OCI-M1 (cell line): Measurements from ENCODE around the gene FXR1.
"Not testable (repeated sequence)": the region's sequence is repeated elsewhere in the genome, so short reads cannot be mapped to it uniquely, and the experiment has no call there.

Experiments used
- DNase-seq: peaks from one replicate; lab custom pipeline; 2025; lab: John Stamatoyannopoulos, UW

Gene FXR1

DNA sequence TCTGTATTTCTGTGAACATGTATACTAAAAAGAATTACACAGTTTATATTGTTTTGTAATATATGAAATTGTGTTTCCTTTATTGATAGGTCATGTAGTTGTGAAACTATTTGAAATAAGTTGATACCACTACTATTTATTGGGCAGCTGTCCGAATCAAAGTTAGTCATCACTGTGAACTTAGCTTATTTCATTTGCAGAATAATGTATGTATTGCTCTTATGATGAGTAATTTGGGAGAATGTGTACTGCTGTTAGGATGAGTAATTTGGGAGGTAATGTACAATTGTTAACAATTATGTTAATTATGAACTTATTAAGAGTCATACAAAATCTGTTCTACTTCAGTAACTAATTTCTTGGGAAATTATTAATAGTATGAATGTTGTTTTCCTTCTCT, 22.2 kb downstream of the FXR1 start:
- no peak for DNase-seq

DNA sequence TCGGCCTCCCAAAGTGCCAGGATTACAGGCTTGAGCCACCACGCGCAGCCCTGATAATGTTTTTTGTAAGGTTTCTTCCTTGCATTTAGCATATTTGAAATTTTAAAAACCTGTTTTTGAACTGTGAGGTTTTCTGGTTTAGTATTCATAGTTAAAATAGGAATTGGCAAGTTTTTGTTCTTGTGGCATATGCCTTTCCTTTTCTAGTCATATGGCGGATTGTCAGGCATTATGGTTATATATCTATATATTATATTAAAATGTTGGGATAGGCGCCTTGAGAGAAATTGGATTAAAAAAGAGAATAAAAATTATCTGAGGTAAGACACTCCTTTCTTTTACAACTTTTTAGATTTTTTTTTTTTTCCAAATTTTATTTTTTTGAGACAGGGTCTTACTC, 28.4 kb downstream of the FXR1 start:
- no peak for DNase-seq

DNA sequence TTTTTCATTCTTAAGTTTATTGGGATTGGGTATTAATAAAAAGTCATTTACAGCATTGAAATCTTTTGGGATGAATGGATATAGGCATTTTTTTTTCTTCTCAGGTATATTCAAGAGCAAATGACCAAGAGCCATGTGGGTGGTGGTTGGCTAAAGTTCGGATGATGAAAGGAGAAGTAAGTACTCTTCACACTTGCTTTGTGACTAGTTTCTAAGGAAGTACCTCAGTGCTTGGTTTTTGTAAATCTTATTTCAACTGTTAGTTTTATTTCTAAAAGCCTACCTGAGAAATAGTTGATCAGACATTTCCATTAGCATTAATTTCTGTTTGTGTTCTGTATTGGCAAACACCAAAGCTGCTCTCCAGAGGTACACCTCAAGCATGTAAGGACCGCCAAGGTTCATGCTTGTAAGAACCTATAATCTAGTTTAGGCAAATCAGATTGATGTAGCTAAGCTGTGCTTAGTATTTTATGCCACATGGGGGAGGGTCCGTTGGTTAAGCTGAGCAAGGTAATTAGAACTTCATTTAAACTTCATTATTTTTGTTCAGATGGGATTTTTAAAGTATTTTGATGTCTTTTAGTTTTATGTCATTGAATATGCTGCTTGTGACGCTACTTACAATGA, 35.4 kb downstream of the FXR1 start:
- peak; percentile 38 for DNase-seq

DNA sequence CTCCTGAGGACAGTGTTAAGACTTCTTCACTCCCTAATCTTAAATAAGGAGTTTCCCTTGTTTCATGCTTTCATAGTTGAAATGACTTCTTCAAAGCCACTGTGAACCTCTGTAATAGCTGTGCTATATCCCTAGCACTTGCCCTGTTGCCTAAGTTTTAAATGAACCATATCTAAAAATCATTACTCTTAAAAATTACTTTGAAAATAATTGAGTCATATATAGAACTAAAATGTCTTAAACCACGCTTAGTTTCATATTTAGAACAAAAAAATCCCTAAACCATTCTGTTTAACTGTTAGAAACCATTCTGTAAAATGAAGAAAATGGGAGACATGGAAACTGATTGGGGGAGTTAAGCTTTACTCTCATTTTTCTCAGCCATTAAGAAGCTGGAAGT, 47.2 kb downstream of the FXR1 start:
- no peak for DNase-seq

DNA sequence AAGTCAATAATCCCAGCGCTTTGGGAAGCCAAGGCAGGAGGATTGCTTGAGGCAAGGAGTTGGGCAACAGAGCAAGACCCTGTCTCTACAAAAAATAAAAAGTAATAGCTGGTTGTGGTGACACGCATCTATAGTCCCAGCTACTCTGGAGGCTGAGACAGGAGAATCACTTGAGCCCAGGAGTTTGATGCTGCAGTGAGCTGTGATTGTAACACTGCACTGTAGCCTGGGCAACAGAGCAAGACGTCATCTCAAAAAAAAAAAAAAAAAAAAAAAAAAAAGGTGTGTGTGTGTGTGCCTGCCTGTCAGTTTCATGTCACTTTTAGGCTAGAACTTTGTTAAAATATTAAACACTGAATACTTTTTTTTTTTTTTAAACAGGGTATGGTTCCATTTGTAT, 48.6 kb downstream of the FXR1 start:
- no peak for DNase-seq

DNA sequence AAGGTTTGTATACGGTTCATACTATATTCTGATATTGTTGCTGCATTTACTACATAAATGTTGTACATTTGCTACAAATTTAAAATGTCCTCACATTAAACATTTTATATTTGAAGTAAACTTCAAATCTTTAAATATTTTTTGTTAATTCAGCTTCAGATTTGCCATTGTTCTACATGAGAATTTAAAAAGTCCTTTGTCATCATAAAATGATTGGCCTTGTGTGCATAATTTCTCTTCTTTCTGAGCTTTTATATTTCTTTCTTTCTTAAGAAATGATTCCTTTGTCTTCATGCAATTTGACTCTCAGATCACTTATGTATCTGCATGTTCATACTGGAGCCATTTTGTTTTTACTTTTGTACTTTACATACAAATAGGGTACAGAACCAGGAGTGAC, 49.1 kb downstream of the FXR1 start:
- DNase-seq = no peak

DNA sequence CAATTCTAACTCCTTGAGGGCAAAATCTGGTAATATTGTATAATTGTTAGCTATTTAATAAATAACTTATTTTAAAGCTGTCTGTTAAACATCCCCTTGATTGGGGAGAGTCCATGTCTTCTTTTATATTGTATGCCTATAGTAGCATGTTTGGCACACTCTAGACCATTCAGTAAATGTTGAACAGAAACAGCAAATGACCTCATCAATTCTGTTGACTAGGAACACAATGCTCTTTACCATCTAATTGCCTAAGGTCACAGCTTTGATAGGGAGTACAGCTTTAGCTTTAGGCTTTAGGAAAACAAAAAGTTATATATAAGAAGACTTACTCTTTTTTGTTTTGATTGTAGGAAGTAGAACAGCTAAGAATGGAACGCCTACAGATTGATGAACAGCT, 50.1 kb downstream of the FXR1 start:
- DNase-seq = no peak

DNA sequence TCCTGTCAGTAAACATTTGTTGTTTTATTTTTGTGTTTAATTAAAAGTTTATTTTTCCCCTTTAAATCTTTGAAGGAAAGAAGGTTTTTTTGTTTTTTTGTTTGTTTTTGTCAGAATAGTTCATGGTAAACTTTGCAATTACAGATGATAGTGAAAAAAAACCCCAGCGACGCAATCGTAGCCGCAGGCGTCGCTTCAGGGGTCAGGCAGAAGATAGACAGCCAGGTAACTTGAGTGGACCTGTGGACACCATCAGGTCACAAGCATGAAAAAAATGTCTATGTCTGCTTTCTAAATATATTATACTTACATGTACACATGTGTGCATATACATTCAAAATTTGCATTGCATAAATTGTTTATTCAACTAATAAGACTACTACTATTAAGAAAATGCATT, 58.5 kb downstream of the FXR1 start:
- DNase-seq = no peak

DNA sequence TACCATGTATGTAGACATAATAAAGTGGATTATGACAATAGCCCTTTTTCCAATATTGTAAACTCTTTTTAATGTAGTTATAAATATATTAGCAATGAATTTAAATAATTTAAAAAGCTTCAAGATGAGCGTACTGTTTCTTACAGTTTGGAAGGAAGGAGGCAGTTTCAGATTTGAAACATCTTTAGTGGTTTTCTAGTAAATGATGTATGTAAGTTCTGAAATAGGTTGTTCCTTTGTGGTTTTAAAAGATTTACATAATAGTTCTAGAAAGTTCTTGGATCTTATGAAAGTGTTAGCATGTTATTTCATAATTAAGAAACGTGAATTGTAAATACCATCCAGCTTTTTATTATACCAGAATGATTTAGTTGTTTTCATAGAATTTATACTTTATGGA, 61.1 kb downstream of the FXR1 start:
- no peak for DNase-seq

DNA sequence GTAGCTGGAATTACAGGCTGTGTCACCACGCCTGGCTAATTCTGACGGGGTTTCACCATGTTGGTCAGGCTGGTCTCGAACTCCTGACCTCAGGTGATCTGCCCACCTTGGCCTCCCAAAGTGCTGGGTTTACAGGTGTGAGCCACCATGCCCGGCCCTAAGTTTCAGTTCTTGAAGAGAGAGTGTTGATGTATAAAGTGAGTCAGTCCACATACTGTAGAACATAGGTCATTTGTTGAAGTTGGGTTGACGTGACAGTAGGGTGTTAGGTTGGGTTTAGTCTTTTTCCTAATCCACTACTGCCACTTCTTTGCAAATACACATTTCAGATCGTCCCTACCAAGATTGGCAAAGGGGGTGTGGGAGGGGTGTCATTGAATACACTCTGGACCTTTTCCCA, 61.8 kb downstream of the FXR1 start:
- DNase-seq = no peak

DNA sequence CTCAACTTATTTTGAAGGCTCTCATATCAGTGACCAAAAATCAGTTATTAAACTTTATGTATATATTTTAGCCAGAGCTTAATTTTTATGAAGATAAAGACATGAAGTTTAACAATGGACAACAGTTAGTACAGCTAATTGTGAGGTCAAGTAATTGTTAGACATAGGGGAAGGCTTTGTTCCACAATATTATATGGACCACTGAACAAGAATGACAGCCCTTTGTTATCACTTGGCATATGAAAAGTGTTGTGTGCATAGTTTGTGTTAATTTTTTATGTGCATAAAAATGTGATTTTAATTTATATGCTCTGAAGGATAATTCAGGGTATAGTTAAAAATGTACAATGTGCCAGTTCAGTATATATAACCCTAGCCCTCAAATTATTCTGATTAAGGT, 65.0 kb downstream of the FXR1 start:
- DNase-seq = no peak

DNA sequence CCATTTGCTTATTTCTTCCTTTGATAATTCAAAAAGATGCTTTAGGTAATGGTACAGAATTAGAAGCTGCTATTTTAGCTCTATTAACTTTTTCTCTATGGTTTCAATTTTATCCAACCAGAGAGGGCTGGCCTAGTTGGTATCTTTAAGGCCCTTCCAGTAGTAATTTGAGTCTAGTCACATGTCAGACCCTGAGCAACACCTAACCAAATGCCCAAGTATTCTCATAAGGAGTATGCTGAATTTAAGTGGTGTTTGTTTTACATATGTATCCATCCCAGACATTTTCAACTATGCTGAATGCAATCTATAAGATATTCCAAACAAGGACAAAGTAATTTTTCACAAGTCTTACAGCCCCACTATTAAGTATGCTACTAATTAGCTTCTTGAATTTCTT, 67.5 kb downstream of the FXR1 start:
- no peak for DNase-seq

DNA sequence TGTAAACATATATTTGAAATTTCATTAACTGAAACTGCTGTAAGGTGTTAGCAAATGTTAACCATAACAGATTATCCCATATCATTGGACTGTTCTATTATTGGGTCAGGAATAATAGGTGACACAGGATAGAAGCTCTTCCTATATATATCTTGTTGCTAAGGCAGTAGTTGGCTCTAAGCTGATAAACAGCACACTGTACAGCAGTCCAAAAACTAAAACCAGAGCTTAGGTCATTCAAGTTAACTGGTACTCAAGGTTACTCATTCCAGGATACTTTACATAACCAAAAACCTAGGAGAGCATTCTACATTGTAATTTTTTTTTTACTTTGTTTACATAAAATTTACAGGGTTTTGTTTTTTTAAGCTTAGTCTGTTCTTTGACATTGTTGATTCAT, 68.1 kb downstream of the FXR1 start:
- DNase-seq = no peak

DNA sequence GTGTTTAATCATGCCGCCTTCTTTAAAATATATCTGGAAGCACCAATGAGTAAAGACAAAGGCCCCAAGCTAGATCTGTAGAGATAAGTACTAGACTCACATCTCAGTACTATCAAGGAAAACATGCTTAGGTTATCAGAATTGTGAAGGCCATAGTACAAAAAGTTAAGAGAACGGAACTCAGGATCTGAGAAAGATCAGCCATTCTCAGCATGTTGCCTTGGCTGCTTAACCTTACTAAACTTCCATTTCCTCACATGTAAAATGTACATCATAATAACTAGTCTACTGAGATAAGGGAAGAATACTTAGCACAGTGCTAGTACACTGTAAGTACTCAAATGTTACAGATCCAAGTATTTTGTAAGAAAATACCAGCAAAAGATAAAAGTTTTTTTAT, 69.4 kb downstream of the FXR1 start:
- DNase-seq = no peak

DNA sequence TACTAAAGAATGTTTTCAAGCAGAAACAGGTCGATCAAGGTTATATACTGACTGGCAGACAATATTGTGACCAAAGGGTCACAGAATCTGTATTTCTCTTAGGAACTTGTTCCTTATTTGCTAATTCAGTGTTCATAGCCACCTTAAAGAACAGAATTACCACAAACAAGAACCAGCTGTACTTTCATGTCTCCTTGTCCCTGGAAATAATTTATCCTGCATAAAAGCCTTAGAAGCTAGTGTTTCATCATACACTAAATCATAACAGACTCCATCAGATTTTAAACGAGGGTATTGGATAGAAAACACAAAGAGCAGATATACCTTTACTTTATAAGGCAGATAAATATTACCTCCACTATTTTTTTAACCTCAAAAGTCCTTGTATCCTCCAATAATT, 70.7 kb downstream of the FXR1 start:
- DNase-seq = no peak

DNA sequence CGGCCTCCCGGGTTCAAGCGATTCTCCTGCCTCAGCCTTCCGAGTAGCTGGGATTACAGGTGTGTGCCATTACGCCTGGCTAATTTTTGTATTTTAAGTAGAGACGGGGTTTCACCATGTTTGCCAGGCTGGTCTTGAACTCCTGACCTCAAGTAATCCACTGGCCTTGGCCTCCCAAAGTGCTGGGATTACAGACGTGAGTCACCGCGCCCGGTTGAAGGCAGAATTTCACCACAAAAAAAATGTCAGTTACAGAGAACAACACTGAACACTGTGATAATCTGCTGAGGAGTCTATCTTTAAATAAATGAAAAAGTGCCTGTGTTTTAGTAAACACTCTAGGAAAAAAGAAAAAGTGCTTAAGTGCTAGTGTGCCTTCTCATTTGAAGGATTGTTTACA, 73.9 kb downstream of the FXR1 start:
- DNase-seq = not testable (repeated sequence)

DNA sequence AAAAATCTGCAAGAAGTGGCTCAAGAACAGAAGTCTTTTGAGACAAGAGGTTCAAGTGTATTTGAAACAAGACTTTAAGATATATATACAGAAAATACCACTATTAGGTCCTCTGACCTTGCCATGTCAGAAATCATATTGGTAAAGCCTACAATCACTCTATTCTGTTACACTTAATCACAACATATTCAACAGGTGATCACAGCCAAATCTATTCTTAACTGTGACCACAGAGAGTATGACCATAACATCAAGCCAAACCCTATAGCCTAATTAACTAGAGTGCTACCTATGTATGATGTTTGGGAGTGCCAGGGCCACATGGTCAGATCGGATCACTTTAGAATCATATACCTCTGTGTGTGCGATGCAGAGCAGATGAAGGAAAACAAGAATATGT, 74.9 kb downstream of the FXR1 start:
- no peak for DNase-seq

DNA sequence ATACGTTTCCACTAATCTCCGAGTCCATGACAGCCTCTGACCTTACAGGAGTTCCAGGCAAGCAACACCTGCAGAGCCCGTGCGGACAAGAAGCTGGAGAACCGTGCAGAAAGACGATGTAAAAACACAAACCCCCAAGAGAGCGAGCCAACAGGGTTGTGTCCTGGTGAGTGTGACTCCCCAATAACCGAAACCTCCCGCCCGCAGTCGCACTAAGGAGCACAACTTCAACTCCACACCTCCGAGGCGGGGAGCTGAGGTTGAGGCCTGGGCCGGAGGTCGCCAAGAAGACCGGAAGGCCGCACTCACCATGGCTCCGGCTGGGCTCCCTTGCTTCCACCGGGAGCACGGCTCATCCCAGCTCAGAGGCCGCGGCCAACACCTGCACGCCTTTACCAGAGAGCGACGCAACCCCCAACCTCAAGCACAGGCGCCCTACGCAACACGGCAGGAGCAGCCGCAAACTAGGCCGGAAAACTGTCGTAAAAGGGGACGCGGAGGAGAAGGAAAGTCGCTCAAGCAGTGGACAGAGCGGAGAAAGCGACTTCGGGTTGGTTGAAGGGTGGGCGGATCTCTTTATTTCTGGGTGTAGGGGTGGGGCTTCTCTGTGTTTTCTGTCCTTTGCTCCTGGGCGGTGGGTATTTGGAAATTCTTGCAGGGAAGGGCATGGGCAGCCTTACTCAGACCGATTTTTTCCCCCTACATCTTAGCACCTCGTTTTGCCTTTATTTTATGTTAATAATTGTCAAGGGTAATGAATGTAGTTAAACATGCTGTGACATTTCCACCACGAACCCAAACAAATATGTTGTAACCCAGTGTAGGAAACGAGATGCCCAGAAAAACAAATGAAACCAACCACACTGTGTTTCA, 77.1 kb downstream of the FXR1 start, which contains the start of gene DNAJC19:
Gene DNAJC19 (minus strand): TSS at position 446 of the 873 bp plus-strand sequence. CDS start 134 bp downstream, at position 312.
- DNase-seq = peak; percentile 92

DNA sequence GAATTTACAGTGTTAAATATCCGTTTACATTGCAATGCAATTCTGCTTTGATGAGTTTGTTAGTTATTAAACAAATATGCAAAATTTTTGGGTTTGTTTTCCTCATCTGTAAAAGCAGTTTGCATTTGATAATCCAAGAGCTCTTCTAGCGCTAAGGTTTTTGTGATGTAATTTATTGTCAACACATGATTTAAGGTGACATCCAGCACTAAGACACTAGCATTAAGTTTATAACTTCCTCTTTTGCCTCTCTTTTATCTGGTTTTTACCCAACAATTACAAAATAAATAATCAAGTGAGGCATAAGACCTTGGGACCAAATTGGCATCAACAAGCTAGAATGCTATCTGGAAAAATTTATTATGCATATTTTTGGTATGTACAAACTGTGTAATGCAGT, 78.0 kb downstream of the FXR1 start:
- DNase-seq = peak; percentile 63

DNA sequence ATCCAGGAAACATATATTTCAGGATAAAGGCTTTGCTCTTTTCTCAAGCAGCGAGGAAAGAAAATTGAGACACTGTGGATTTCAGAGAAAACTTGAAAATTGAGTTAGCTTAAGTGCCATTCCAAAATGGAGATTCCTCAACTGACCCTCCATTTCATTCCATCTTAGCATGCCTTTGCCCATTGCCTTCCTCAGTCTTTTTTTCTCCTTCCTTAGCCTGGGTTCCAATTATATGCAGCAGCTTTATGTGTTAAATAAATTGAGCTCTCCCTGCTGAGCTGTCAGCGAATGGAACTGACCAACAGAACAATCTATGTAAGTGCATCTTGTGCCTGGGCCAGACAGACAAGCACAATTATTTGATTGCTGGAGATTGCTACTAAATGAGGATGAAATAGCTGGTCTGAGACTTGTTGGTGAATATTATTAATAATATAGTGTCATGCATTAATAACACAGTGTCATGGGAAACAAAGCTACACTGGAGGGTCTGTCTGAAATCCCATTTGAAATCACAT, 84.0 kb downstream of the FXR1 start:
- DNase-seq = no peak

DNA sequence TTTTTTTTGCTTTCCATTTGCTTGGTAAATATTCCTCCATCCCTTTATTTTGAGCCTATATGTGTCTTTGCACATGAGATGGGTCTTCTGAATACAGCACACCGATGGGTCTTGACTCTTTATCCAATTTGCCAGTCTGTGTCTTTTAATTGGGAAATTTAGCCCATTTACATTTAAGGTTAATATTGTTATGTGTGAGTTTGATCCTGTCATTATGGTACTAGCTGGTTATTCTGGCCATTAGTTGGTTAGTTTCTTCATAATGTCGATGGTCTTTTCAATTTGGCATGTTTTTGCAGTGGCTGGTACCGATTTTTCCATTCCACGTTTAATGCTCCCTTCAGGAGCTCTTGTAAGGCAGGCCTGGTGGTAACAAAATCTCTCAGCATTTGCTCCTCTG, 89.9 kb downstream of the FXR1 start:
- not testable (repeated sequence) for DNase-seq

DNA sequence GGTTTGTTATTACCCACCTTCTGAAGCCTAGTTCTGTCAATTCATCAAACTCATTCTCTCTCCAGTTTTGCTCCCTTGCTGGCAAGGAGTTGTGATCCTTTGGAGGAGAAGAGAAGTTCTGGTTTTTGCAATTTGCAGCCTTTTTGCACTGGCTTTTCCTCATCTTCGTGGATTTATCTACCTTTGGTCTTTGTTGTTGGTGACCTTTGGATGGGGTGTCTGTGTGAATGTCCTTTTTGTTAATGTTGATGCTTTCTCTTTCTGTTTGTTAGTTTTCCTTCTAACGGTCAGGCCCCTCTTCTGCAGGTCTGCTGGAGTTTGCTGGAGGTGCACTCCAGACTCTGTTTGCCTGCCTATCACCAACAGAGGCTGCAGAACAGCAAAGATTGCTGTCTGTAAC, 91.0 kb downstream of the FXR1 start:
- not testable (repeated sequence) for DNase-seq

DNA sequence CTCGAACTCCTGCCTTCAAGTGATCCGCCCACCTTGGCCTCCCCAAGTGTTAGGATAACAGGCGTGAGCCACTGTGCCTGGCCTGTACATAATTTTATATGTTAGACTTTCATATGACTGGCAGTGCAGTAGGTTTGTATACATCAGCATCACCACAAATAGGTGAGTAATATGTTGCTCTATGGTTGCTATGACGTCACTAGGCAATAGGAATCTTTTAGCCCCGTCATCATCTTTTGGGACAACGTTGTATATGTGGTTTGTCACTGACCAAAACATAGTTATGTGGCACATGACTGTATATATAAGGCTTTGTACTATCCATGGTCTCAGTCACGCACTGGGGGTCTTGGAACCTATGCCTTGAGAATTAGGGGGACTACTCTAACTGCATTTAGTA, 94.1 kb downstream of the FXR1 start:
- no peak for DNase-seq
